PFSK-1 (cell line): ENCODE data around the gene PCSK4.

Experiments
- POLR2AphosphoS5 ChIP-seq: IDR thresholded peaks from 2 replicates; pipeline ENCODE4 v1.6.1; 2012; ENCODE audit warnings: low read depth, mild to moderate bottlenecking, control low read depth, low read length, moderate library complexity
- TAF1 ChIP-seq: IDR thresholded peaks from 2 replicates; pipeline ENCODE4 v1.6.1; 2012; ENCODE audit warnings: low read length, control low read depth, borderline replicate concordance; ENCODE audit not compliant: insufficient read depth

- TF ChIP-seq POLR2AphosphoS5 (no peak), TAF1 (no peak)
Measured at GRCh38 chr19:1461862-1462261, 28.3 kb downstream of the PCSK4 start.
